Neural progenitor cell (in vitro differentiated cells): ENCODE measurements around the gene WHAMM. TPM values are rescaled to one million over a fixed set of nuclear protein-coding genes. Genes with fewer than 3 reads are reported as not detected.

Experiments used
- DNase-seq: peaks from one replicate; pipeline ENCODE4 v3.0.0-alpha.2; 2016; ENCODE audit warnings: low spot score
- H2AFZ ChIP-seq: fragments of 200-600 bp; sonication (generic); replicated peaks from 2 replicates; pipeline ENCODE4 v1.6.1; 2016; ENCODE audit warnings: antibody characterized with exemption
- H3F3A ChIP-seq: fragments of 200-600 bp; sonication (generic); 2 replicates; pipeline ENCODE4 v1.6.1; 2016; ENCODE audit warnings: antibody characterized with exemption, low read depth
- H3K27ac ChIP-seq: fragments of 200-600 bp; sonication (generic); 2 replicates; pipeline ENCODE4 v1.5.1; 2016; ENCODE audit warnings: mild to moderate bottlenecking
- H3K27me3 ChIP-seq: fragments of 200-600 bp; sonication (generic); 2 replicates; pipeline ENCODE4 v1.6.1; 2016; ENCODE audit warnings: mild to moderate bottlenecking, moderate library complexity
- H3K36me3 ChIP-seq: fragments of 200-600 bp; sonication (generic); 2 replicates; pipeline ENCODE4 v1.5.1; 2016
- H3K4me1 ChIP-seq: fragments of 200-600 bp; sonication (generic); 2 replicates; pipeline ENCODE4 v1.6.1; 2016; ENCODE audit warnings: mixed run types
- H3K4me2 ChIP-seq: fragments of 200-600 bp; sonication (generic); 2 replicates; pipeline ENCODE4 v1.6.1; 2016
- H3K4me3 ChIP-seq: fragments of 200-600 bp; sonication (generic); 2 replicates; pipeline ENCODE4 v1.5.1; 2016
- H3K79me2 ChIP-seq: fragments of 200-600 bp; sonication (generic); 2 replicates; pipeline ENCODE4 v1.6.1; 2016; ENCODE audit warnings: low read depth
- H3K9ac ChIP-seq: fragments of 200-600 bp; sonication (generic); 2 replicates; pipeline ENCODE4 v1.6.1; 2016
- H3K9me3 ChIP-seq: fragments of 200-600 bp; sonication (generic); 2 replicates; pipeline ENCODE4 v1.5.1; 2016; ENCODE audit warnings: low read depth
- H4K20me1 ChIP-seq: fragments of 200-600 bp; sonication (generic); 2 replicates; pipeline ENCODE4 v1.6.1; 2016; ENCODE audit warnings: low read depth
- H3K27ac Mint-ChIP-seq: 3 replicates; pipeline ENCODE4 v1.8.0; 2021; ENCODE audit warnings: mixed read lengths
- H3K27me3 Mint-ChIP-seq: 2 replicates; pipeline ENCODE4 v1.8.0; 2022; ENCODE audit warnings: low read depth, mild to moderate bottlenecking, inconsistent platforms, moderate library complexity, mixed read lengths; ENCODE audit not compliant: insufficient read depth
- H3K36me3 Mint-ChIP-seq: 3 replicates; pipeline ENCODE4 v1.8.0; 2021; ENCODE audit warnings: mixed read lengths
- H3K4me1 Mint-ChIP-seq: 3 replicates; pipeline ENCODE4 v1.8.0; 2021; ENCODE audit warnings: mixed read lengths
- H3K4me3 Mint-ChIP-seq: 3 replicates; pipeline ENCODE4 v1.8.0; 2021; ENCODE audit warnings: mild to moderate bottlenecking, moderate library complexity, mixed read lengths
- H3K9me3 Mint-ChIP-seq: 3 replicates; pipeline ENCODE4 v1.8.0; 2020; ENCODE audit warnings: mixed read lengths
- CTCF ChIP-seq: fragments of 200-600 bp; sonication (generic); IDR thresholded peaks from 2 replicates; pipeline ENCODE4 v1.5.1; 2017; ENCODE audit warnings: antibody characterized with exemption, mild to moderate bottlenecking
- EZH2 ChIP-seq: fragments of 200-600 bp; sonication (generic); IDR thresholded peaks from 2 replicates; pipeline ENCODE4 v1.6.1; 2017; ENCODE audit warnings: antibody characterized with exemption, mild to moderate bottlenecking, moderate library complexity
- EZH2phosphoT487 ChIP-seq: fragments of 200-600 bp; sonication (generic); IDR thresholded peaks from 2 replicates; pipeline ENCODE4 v1.6.1; 2017; ENCODE audit warnings: antibody characterized with exemption
- total RNA-seq: library from RNA; depleted of rRNA; stranded (reverse); fragments of >200 nt; gene quantifications from 2 replicates; pipeline ENCODE4 v1.2.3, GENCODE V29; 2015; ENCODE audit warnings: low replicate concordance

WHAMM gene
- total RNA-seq, 1 donor from 2014 or later = 1.9 TPM

GRCh38 chr15:82846621-82847020 is 37.2 kb downstream of the WHAMM start:
- Histone ChIP-seq H4K20me1 (no peaks in the 10 kb centered on the region), H3K27ac (no peak overlapping the region), H3K36me3 (no peaks in the 10 kb centered on the region), H3K4me1 (peaks cover 7% of the 10 kb centered on the region), H3K9me3 (no peaks in the 10 kb centered on the region), H3K79me2 (no peaks in the 10 kb centered on the region), H3K27me3 (no peaks in the 10 kb centered on the region), H3K9ac (no peak overlapping the region), H3K4me2 (no peak overlapping the region), H3K4me3 (no peak overlapping the region), H3F3A (peaks cover 10% of the 10 kb centered on the region), H2AFZ (no peak overlapping the region)
- Mint-ChIP-seq H3K4me1 (peaks cover 25% of the 10 kb centered on the region), H3K27me3 (peaks cover 5% of the 10 kb centered on the region), H3K27ac (no peak overlapping the region), H3K9me3 (no peaks in the 10 kb centered on the region), H3K4me3 (no peak overlapping the region), H3K36me3 (peaks cover 16% of the 10 kb centered on the region)
- no peak for TF ChIP-seq CTCF
- no peak for TF ChIP-seq EZH2phosphoT487
- no peak for TF ChIP-seq EZH2
- no peak for DNase-seq

- H3F3A ChIP-seq = peaks cover 10% of the 10 kb centered on the region
- H3K4me1 ChIP-seq = peaks cover 7% of the 10 kb centered on the region
- no peak overlapping the region for H3K4me3 Mint-ChIP-seq
- DNase-seq = no peak
- H4K20me1 ChIP-seq = no peaks in the 10 kb centered on the region
- no peaks in the 10 kb centered on the region for H3K79me2 ChIP-seq
- no peaks in the 10 kb centered on the region for H3K9me3 Mint-ChIP-seq
- peaks cover 35% of the 10 kb centered on the region for H3K4me1 Mint-ChIP-seq
- H3K4me3 ChIP-seq = no peak overlapping the region
- H3K27me3 ChIP-seq = no peaks in the 10 kb centered on the region
- no peaks in the 10 kb centered on the region for H3K9me3 ChIP-seq
- no peak overlapping the region for H3K27ac Mint-ChIP-seq
- H3K4me2 ChIP-seq = no peak overlapping the region
- H3K36me3 Mint-ChIP-seq = peaks cover 12% of the 10 kb centered on the region
- no peak overlapping the region for H3K27ac ChIP-seq
- H3K27me3 Mint-ChIP-seq = peaks cover 5% of the 10 kb centered on the region
- H3K36me3 ChIP-seq = no peaks in the 10 kb centered on the region
- no peak overlapping the region for H3K9ac ChIP-seq
- no peak overlapping the region for H2AFZ ChIP-seq
- no peak for TF ChIP-seq EZH2
- TF ChIP-seq CTCF = no peak
- no peak for TF ChIP-seq EZH2phosphoT487
These were observed 38.3 kb downstream of the WHAMM start for GRCh38 chr15:82847703-82848102.

GRCh38 chr15:82848241-82848993 is 39.0 kb downstream of the WHAMM start:
- H3K4me2 ChIP-seq = no peak overlapping the region
- Mint-ChIP-seq H3K4me1 (peaks cover 41% of the 10 kb centered on the region), H3K9me3 (no peaks in the 10 kb centered on the region), H3K4me3 (no peak overlapping the region), H3K36me3 (peaks cover 10% of the 10 kb centered on the region), H3K27me3 (peaks cover 5% of the 10 kb centered on the region), H3K27ac (no peak overlapping the region)
- TF ChIP-seq EZH2phosphoT487 (no peak), CTCF (no peak), EZH2 (no peak)
- no peak overlapping the region for H3K9ac ChIP-seq
- no peaks in the 10 kb centered on the region for H3K36me3 ChIP-seq
- peaks cover 10% of the 10 kb centered on the region for H3F3A ChIP-seq
- H3K27me3 ChIP-seq = no peaks in the 10 kb centered on the region
- no peaks in the 10 kb centered on the region for H3K79me2 ChIP-seq
- DNase-seq = no peak
- H3K27ac ChIP-seq = no peak overlapping the region
- no peak overlapping the region for H2AFZ ChIP-seq
- no peaks in the 10 kb centered on the region for H3K9me3 ChIP-seq
- peaks cover 7% of the 10 kb centered on the region for H3K4me1 ChIP-seq
- no peak overlapping the region for H3K4me3 ChIP-seq
- no peaks in the 10 kb centered on the region for H4K20me1 ChIP-seq
